ENCODE data around the gene PLA1A.
A peak's percentile ranks its signal among the peaks of the same experiment; 100 is the strongest.

The PLA1A gene

DNA sequence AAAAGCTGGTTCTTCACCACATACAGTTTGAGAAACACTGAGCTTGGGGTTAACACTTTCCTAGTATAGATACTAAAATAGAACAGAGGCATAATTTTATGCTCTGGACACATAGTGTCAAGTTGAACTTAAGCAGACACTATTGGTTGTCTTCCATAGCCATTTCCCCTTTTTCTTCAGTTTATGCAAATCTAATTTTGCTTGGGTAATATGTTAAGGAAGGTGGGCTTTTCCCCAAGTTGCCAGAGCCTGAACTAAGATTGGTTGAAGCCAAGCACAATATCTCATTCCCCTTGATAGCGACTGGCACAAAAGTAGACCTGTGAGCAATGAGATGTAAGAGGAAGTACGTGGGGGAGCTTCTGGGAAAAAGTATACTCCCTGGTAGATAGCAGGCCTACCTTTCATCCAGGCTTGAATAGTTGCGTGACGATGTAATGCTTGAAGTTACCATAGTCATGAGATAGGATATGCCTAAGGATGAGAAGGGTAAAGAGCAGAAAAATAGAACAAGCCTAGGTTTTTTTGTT, 67.2 kb downstream of the PLA1A start:
- H3K9me3 ChIP-seq (ENCODE audit: control insufficient read depth, insufficient read depth, low read depth, low read length), result no peaks in the 10 kb centered on the region
- no peak overlapping the region for H3K27ac ChIP-seq (ENCODE audit: extremely low read depth, low read depth, low read length)
- ChIA-PET POLR2A (no interaction called here), CTCF (interaction anchor here (1.0 kb wide), 1 partner anchor 11 kb away, joined by 3 read pairs; no protein-coding TSS in a partner anchor)
- no peak overlapping the region for H3K4me3 ChIP-seq (ENCODE audit: low read depth, low read length)
- H3K4me1 ChIP-seq (ENCODE audit: control insufficient read depth, insufficient read depth, low read length), result no peaks in the 10 kb centered on the region
- H3K36me3 ChIP-seq (ENCODE audit: control insufficient read depth in 2 of 2, insufficient read depth in 1 of 2, low read length in 2 of 2), result peaks cover 3 to 26% of the 10 kb centered on the region in 2 experiments; a peak in 2 of 3 replicates
- TF ChIP-seq, protein P1, sequence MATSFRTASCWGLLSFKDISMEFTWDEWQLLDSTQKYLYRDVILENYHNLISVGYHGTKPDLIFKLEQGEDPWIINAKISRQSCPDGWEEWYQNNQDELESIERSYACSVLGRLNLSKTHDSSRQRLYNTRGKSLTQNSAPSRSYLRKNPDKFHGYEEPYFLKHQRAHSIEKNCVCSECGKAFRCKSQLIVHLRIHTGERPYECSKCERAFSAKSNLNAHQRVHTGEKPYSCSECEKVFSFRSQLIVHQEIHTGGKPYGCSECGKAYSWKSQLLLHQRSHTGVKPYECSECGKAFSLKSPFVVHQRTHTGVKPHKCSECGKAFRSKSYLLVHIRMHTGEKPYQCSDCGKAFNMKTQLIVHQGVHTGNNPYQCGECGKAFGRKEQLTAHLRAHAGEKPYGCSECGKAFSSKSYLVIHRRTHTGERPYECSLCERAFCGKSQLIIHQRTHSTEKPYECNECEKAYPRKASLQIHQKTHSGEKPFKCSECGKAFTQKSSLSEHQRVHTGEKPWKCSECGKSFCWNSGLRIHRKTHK (tag by site-specific recombination; IDR thresholded peaks at IDR 0.05), result no peak
- TF ChIP-seq ZBTB17 (tag by site-specific recombination; IDR thresholded peaks at IDR 0.05) (0 out of 2 replicates have a peak, but pooled peaks have one; percentile 12), GLIS1 (tag by site-specific recombination; IDR thresholded peaks at IDR 0.05) (peak; percentile 24; the same call in 1 of the 2 replicates)

DNA sequence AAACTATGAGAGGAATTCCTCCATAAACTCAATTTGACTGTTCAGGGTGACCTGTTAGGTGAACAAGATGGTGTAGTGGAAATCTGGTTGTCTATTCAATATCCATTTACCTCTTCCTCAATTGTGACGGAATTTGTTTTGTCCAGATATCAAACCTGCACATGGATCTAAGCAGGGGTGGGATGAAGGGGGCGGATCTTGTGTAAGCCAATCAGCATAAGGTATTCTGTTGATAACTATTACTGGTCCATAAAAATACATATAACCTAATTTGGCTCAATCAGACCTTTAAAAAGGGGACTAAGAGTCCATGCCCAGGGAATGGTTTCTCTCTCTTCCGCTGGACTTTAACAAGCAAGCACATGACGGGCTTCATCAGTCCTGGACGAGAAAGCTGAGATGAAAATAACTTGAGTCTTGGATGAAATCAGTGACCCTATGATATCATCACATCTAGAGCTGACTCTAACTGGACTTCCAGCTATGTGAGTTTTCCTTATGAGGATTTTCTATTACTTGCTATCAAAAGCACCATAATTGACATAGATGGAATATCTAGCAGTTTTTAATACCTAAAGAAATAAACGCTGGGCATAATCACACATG, 68.4 kb downstream of the PLA1A start:
- H3K4me1 ChIP-seq (ENCODE audit: control insufficient read depth, insufficient read depth, low read length), result no peaks in the 10 kb centered on the region
- H3K9me3 ChIP-seq (ENCODE audit: control insufficient read depth, insufficient read depth, low read depth, low read length), result no peaks in the 10 kb centered on the region
- ChIA-PET POLR2A (interaction anchor here (1.1 kb wide), 1 partner anchor 24 kb away, joined by 3 read pairs; no protein-coding TSS in a partner anchor), CTCF (no interaction called here)
- TF ChIP-seq ZNF302 (tag by site-specific recombination; IDR thresholded peaks at IDR 0.05; ENCODE audit: low read depth) (no peak), ZFP69B (tag by site-specific recombination; IDR thresholded peaks at IDR 0.05) (no peak), SALL2 (tag by site-specific recombination; IDR thresholded peaks at IDR 0.05; ENCODE audit: borderline replicate concordance) (no peak), TCF7L2 (IDR thresholded peaks at IDR 0.05; ENCODE audit: borderline replicate concordance, low read depth, low read length) (no peak), SCRT1 (tag by site-specific recombination; IDR thresholded peaks at IDR 0.05; ENCODE audit: borderline replicate concordance) (no peak), ZNF843 (tag by site-specific recombination; IDR thresholded peaks at IDR 0.05) (no peak), ZNF23 (tag by site-specific recombination; IDR thresholded peaks at IDR 0.05; ENCODE audit: borderline replicate concordance) (no peak), ZNF521 (tag by site-specific recombination; IDR thresholded peaks at IDR 0.05) (no peak), OVOL3 (tag by site-specific recombination; IDR thresholded peaks at IDR 0.05) (no peak), ZNF311 (tag by site-specific recombination; IDR thresholded peaks at IDR 0.05; ENCODE audit: borderline replicate concordance) (no peak), ZNF132 (tag by site-specific recombination; IDR thresholded peaks at IDR 0.05; ENCODE audit: borderline replicate concordance) (no peak), ZNF514 (tag by site-specific recombination; IDR thresholded peaks at IDR 0.05) (no peak)
- TF ChIP-seq, protein P2, sequence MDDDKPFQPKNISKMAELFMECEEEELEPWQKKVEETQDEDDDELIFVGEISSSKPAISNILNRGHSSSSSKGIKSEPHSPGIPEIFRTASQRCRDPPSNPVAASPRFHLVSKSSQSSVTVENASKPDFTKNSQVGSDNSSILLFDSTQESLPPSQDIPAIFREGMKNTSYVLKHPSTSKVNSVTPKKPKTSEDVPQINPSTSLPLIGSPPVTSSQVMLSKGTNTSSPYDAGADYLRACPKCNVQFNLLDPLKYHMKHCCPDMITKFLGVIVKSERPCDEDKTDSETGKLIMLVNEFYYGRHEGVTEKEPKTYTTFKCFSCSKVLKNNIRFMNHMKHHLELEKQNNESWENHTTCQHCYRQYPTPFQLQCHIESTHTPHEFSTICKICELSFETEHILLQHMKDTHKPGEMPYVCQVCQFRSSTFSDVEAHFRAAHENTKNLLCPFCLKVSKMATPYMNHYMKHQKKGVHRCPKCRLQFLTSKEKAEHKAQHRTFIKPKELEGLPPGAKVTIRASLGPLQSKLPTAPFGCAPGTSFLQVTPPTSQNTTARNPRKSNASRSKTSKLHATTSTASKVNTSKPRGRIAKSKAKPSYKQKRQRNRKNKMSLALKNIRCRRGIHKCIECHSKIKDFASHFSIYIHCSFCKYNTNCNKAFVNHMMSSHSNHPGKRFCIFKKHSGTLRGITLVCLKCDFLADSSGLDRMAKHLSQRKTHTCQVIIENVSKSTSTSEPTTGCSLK (tag by site-specific recombination; IDR thresholded peaks at IDR 0.05), result no peak
- TF ChIP-seq, protein P3, sequence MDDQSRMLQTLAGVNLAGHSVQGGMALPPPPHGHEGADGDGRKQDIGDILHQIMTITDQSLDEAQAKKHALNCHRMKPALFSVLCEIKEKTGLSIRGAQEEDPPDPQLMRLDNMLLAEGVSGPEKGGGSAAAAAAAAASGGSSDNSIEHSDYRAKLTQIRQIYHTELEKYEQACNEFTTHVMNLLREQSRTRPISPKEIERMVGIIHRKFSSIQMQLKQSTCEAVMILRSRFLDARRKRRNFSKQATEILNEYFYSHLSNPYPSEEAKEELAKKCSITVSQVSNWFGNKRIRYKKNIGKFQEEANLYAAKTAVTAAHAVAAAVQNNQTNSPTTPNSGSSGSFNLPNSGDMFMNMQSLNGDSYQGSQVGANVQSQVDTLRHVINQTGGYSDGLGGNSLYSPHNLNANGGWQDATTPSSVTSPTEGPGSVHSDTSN (CRISPR knock-in tag; IDR thresholded peaks at IDR 0.05), result no peak
- TF ChIP-seq, protein P4, sequence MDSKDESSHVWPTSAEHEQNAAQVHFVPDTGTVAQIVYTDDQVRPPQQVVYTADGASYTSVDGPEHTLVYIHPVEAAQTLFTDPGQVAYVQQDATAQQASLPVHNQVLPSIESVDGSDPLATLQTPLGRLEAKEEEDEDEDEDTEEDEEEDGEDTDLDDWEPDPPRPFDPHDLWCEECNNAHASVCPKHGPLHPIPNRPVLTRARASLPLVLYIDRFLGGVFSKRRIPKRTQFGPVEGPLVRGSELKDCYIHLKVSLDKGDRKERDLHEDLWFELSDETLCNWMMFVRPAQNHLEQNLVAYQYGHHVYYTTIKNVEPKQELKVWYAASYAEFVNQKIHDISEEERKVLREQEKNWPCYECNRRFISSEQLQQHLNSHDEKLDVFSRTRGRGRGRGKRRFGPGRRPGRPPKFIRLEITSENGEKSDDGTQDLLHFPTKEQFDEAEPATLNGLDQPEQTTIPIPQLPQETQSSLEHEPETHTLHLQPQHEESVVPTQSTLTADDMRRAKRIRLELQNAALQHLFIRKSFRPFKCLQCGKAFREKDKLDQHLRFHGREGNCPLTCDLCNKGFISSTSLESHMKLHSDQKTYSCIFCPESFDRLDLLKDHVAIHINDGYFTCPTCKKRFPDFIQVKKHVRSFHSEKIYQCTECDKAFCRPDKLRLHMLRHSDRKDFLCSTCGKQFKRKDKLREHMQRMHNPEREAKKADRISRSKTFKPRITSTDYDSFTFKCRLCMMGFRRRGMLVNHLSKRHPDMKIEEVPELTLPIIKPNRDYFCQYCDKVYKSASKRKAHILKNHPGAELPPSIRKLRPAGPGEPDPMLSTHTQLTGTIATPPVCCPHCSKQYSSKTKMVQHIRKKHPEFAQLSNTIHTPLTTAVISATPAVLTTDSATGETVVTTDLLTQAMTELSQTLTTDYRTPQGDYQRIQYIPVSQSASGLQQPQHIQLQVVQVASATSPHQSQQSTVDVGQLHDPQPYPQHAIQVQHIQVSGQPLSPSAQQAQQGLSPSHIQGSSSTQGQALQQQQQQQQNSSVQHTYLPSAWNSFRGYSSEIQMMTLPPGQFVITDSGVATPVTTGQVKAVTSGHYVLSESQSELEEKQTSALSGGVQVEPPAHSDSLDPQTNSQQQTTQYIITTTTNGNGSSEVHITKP (tag by site-specific recombination; IDR thresholded peaks at IDR 0.05), result no peak
- no peak overlapping the region for H3K4me3 ChIP-seq (ENCODE audit: low read depth, low read length)
- H3K36me3 ChIP-seq (ENCODE audit: control insufficient read depth in 2 of 2, insufficient read depth in 1 of 2, low read length in 2 of 2), result peaks cover 4 to 37% of the 10 kb centered on the region in 2 experiments; a peak in 2 of 3 replicates
- no peak overlapping the region for H3K27ac ChIP-seq (ENCODE audit: extremely low read depth, low read depth, low read length)
